Measurements from ENCODE around the gene NCEH1. TPM values are rescaled to one million over a fixed set of nuclear protein-coding genes. Genes with fewer than 3 reads are reported as not detected.

The NCEH1 gene
- total and polyA plus RNA-seq, 9 of the 15 experiments (the other 6 are each of a cell fraction or from before 2014, with no cell fraction given) = 1.3 to 5.0 (median 2.8) TPM

GRCh38 chr3:172701751-172702150, 9.1 kb downstream of the NCEH1 start:
- 81% methylated on average over 3 of the region's 3 CpGs for WGBS (ENCODE audit: insufficient coverage, low coverage, missing lambda C conversion rate)
- ATAC-seq (0 out of 3 replicates have a peak, but pooled peaks have one; percentile 17), DNase-seq (ENCODE audit: extremely low read depth in 1 of 4, low spot score in 3 of 4) (peak in 1 of 4 experiments; percentile 18), FAIRE-seq (no peak)
- no peak overlapping the region for H3K4me3 ChIP-seq
- BruUV-seq (replicated peaks) = no TSS peak
- no peak overlapping the region for H3K27ac ChIP-seq (ENCODE audit: extremely low read depth, low read depth, low read length)
- 0 out of 2 replicates have a peak, but pooled peaks cover 3% of the 10 kb centered on the region for H4K20me1 ChIP-seq (replicated peaks; ENCODE audit: control insufficient read depth, insufficient read depth, low read length)
- no peaks in the 10 kb centered on the region for H3K27me3 ChIP-seq (ENCODE audit: control insufficient read depth in 2 of 2, insufficient read depth in 2 of 2, low read length in 2 of 2)
- no peak overlapping the region for H3K4me2 ChIP-seq (ENCODE audit: insufficient read depth, low read length)
- ChIA-PET CTCF (ENCODE audit: low intra/inter-chr PET ratio) (no interaction called here), POLR2A (no interaction called here)
- peaks cover 0 to 7% of the 10 kb centered on the region in 2 experiments; a peak in 3 of 5 replicates for H3K4me1 ChIP-seq (replicated peaks in 1 of 2; ENCODE audit: control insufficient read depth in 2 of 2, insufficient read depth in 2 of 2, low read length in 2 of 2)
- no peaks in the 10 kb centered on the region for H3K9me3 ChIP-seq (replicated peaks; ENCODE audit: control insufficient read depth, insufficient read depth, low read depth, low read length)
- H2AFZ ChIP-seq (ENCODE audit: low read depth, low read length) = no peak overlapping the region
- H3K9me1 ChIP-seq (ENCODE audit: control insufficient read depth, insufficient read depth, low read length) = no peaks in the 10 kb centered on the region
- no peaks in the 10 kb centered on the region for H3K36me3 ChIP-seq (ENCODE audit: control insufficient read depth, insufficient read depth, low read length)
- no peak overlapping the region for H3K9ac ChIP-seq (ENCODE audit: insufficient read depth in 1 of 2, low read depth in 2 of 2, low read length in 2 of 2)
- TF ChIP-seq GABPA (tag; conservative IDR thresholded peaks at IDR 0.05; ENCODE audit: low read depth) = no peak
- TF ChIP-seq TRIM25 (IDR thresholded peaks at IDR 0.05; ENCODE audit: borderline replicate concordance) = no peak
- TF ChIP-seq NR2C2 (CRISPR knock-in tag; IDR thresholded peaks at IDR 0.05) = peak; percentile 76
- peak; percentile 72 for TF ChIP-seq NR2C2 (tag; IDR thresholded peaks at IDR 0.05)
- TF ChIP-seq NR2C1 (IDR thresholded peaks at IDR 0.05) = peak; percentile 85
- peak; percentile 86 for TF ChIP-seq NR2C1 (tag; IDR thresholded peaks at IDR 0.05)
- no peaks in the 10 kb centered on the region; the same call in 2 of the 3 replicates for H3K79me2 ChIP-seq (ENCODE audit: control insufficient read depth, insufficient read depth, low read length)
- intact Hi-C loops (cut with micrococcal nuclease) = no loop called here
- in situ Hi-C loops (cut with MboI) = no loop called here
